RCC 7860 (cell line): ENCODE measurements around the gene MEGF11.

Experiments
- DNase-seq: peaks from one replicate; pipeline ENCODE4 v3.0.0-alpha.2; 2015; ENCODE audit warnings: low spot score
- FAIRE-seq: peaks from 2 replicates; lab custom pipeline; 2012; peaks lifted over from hg19 to GRCh38; lab: Jason Lieb, UNC

Gene MEGF11

DNA sequence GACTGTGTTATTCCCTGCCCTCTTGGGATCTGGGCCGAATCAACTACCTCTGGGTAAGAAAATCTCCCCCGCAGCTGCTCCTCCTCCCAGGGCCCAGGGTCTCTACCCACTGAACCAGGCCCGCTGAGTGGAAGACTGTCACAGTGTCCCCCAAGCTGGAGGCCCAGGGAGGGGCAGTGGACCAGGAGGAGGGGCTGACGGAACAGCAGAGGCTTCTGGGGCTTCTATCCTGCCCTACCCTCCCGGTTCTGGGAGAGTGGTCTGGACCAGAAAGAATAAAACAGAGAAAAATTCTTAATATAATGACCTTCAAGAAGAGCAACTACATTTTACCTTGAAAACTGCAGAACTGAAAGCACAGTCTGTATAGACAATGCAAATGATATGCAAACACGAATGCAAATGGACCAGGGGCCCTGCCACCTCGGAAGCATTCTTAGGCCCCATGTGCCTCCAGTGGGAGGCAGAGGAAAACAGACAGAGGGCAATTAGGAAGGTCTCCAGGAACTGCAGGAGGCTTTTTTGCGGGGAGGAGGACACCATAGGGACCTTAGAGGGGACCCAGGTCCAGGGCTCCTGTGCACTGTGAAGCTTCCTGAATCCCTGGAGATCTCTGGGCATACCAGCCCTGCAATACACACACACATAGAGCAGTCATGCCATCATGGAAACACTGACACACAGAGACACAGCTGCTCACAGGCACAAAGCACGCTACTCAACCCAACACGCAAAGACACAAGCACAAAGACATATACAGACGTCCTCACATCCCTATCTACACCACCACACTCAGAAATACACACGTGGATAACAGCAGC, 12.3 kb downstream of the MEGF11 start:
- FAIRE-seq, result no peak
- no peak for DNase-seq

DNA sequence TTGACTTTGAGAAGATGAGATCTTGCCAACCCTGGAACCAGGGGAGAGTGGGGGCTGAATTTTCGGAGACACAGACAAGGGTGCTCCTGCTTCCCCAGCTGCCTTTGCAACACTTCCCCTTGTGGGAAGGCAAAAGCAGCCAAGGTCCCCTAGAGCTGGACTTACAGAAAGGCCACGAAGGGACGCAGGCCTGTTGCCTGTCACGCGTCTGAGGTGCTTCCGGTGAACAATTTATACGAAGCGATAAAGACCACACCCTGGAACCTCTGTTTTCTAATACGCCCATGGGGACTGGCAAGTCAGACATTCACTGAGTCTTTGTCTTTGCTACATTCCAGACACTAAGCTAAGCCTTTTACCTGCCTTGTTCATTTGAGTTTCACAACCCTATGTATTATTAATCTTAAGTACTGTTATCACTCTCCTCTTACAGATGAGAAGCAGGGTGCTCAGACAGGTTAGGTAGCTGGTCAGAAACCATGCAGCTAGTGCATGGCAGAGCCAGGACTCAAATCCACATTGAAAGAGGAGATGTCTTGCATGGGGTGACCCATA, 13.2 kb downstream of the MEGF11 start:
- no peak for DNase-seq
- FAIRE-seq, result no peak

DNA sequence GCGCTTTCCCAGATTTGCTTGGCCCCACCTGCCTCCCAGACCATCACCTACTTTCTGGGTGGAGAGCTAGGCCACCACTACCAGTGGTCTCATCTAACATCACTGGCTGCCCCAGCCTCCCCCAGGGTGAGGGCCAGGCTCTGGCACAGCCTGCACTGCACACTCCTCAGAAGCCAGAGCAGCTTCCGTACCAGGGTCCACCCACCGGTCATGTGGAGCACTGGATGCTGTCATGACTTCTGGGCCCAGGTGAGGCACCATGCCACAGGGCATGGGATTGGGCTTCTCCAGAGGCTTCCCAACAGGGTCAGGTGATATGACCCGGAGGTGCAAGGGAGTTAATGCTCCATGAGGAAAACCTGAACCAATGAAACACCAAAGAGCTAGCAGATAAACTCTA, 14.0 kb downstream of the MEGF11 start:
- no peak for FAIRE-seq
- no peak for DNase-seq

DNA sequence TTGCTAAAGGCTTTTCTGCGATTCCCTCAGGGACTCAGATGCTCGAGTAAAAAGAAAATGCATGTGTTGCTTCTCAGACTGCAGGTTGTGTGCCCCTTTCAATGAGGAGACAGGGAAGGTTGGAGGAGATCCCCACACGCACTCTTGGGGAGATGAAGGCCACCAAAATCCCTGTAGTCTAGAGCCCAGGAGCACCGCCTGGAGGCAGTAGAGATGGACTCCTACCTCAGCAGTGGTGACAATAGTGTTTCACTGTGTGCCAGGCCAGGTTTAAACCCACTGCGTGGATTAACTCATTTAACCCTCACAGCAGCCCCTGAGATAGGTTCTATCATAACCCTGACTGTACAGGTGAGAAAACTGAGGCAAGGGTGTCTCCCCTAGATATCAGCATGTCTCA, 15.2 kb downstream of the MEGF11 start:
- FAIRE-seq (no peak), DNase-seq (no peak)

DNA sequence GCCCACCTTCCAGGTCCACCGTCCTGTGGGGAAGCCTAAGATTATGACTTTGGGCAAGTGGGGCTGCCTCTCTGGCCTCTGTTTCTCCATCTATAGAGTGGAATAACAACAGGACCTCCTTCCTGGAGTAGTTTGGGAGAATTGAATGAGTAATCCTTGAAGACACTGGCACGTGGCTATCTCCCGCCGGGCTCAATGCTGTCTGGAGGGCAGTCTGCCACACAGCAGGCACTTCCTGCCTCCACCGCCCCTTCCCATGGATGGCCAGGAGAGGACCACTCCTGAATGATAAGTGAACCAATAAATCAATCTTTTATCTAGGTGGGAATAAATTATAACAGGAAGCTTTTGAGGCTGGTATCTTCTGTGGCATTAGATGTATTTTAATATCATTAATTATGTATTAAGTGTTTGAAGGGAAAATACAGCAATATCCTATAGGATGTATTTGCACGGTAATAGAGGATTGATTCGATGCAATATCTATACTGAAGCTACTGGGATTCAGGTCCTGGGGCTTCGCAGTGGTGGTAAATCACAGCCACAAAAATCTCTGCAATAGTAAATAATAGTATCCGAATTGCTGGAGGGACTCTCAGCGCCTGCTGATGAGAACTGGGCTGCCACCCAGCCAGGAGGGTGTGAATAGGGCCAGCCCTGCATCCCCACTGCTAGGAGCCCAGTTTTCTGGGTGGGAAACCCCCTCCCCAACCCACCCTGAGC, 15.9 kb downstream of the MEGF11 start:
- FAIRE-seq, result no peak
- DNase-seq, result no peak

DNA sequence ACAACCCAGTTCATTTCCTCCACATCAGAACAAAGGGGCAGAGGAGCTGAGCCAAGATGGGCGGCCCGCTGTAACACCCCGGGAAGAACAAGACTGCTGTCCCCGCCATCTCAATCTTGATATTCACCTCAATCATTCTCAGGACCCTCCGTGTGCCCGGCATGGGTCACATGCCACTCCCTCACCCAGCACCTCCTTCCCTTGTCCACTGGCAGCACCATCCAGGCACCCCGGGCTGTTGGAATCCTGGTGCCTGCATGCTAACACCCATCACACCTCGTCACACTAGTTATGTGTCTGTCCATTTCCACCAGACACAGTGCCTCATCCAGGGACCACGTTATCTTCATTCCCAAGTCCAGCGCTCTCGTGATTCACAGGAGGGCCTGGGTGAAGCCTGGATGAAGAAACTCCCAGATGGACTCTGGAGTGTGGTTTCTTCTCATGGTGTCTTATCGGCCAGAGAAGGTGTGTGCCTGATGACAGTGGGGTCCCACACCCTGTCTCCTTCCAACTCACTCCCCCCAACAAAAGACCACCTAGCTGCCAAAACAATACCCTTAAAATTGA, 16.7 kb downstream of the MEGF11 start:
- FAIRE-seq (no peak), DNase-seq (no peak)

DNA sequence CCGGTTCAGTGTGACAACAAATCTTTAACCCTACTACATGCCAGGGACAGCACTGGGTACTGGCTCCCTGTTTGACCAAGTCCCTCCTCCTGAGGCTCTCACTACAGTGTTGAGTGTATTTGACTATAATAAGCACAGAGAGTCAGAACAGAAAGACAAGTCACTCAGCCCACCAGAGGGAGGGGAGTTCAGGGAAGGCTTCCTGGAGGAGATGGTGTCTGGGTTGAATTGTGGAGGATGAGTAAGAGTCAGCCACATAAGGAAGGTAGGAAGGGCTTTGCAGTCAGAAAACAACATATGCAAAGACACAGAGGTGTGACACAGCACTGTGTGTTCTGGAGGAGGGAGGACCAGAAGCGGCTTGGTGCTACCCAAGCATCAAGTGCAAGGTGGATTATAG, 17.7 kb downstream of the MEGF11 start:
- DNase-seq, result no peak
- no peak for FAIRE-seq

DNA sequence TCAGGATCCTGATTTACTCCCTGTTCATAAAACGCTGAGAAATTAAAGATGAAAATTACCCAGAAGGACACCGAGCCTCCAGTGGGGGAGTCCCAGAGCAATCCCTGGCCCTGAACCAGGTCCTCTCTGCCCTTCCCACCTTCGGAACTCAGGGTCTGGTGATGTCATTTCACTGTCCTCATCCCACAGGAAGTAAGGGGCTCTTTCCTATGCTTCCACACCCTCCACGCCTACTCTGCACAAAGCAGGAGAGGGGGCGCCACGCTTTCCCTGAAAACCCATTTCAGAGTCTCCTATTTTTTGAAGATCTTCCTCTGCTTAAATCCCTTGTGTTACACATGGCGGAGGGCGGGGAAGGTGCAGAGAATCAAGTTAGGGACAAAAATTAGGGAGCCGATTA, 18.8 kb downstream of the MEGF11 start:
- FAIRE-seq, result no peak
- no peak for DNase-seq

DNA sequence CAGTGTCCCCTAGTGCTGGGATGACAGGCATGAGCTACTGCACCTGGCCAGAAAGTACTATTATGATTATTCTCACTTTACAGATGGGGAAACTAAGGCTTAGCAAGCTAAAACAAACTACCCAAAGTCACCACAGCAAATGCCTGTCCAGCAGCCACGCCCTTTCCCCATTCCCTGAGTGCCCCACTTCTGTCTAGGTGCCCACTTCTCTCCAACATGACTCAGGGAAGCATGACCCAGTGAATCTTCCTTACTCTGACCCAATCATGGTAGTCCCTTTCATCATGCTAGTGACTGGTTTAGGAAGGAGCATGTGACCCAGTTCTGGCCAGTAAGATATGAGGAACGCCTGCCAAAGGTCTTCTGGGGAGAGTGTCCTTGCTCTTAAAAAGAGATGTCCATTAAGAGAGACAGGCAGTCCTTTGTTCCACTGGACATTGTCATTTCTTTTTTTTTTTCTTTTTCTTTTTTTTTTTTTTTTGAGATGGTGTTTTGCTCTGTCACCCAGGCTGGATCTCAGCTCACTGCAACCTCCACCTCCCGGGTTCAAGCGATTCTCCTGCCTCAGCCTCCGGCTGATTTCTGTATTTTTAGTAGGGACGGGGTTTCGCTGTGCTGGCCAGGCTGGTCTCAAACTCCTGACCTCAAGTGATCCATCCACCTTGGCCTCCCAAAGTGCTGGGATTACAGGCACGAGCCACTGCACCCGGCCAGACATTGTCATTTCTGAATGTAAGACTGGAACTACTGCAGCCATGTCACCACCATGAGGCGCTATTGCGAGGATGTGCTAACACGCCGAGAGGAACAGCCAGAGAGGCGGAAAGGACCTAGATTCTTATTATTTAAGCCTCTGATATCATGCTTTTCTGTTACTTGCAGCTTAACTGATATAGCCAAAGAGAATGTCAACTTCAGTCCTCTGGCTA, 19.8 kb downstream of the MEGF11 start:
- no peak for DNase-seq
- FAIRE-seq, result no peak

DNA sequence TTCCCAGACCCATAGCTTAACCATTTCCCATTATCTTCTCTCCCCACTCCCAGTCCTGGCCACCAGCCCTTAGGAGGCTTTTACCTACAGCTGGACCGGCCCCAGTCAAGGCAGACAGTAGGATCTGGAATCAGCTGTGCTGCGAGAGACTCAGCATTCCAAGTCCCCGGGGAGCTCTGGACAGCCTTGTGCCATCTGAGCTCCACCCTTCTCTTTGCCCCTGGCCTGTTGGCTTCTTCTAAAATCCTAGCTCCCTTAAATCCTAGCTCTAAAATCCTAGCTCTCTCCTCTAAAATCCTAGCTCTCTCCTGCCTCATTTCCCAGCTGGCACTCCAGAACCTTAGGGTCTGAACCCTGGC, 21.3 kb downstream of the MEGF11 start:
- no peak for DNase-seq
- no peak for FAIRE-seq

DNA sequence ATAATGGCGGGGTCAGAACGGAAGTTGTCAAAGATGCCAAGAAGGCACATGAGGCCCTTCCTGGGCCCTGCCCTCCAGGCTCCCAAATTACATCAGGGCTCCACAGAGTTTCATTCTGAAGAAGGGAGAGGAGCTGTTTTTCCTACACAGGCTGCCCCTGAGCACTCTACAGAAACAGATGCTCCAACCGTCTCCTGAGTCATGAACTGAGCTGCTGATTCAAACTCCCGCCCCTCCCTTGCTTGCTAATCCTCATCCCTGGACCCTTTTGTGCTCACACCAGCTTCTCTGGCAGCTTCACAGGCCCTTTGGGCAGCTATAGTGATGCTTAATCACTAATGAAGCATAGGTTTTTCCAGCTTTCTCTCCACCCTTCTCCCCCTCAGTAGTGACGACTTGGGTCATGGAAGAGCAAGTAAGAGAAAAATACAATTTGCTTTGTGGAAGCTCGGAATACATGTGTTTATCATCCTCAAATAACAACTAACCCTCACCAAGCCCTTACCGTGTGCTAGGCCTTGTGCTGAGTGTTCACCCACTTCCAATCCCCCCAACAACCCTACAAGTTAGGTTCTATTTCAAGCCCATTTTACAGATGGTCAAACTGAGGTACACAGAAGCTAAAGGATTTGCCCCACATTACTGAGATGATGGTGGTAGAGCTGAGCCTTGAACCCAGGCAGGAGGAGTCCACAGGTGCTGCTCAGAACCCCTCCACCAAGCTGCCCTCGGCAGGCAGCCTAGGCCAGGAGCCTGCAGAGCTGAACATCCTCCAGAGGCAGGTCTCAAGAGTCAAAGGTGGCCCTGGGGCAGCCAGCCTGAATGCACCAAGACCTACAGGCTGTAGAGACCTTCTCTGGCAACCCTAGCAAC, 21.9 kb downstream of the MEGF11 start:
- DNase-seq (no peak), FAIRE-seq (no peak)

DNA sequence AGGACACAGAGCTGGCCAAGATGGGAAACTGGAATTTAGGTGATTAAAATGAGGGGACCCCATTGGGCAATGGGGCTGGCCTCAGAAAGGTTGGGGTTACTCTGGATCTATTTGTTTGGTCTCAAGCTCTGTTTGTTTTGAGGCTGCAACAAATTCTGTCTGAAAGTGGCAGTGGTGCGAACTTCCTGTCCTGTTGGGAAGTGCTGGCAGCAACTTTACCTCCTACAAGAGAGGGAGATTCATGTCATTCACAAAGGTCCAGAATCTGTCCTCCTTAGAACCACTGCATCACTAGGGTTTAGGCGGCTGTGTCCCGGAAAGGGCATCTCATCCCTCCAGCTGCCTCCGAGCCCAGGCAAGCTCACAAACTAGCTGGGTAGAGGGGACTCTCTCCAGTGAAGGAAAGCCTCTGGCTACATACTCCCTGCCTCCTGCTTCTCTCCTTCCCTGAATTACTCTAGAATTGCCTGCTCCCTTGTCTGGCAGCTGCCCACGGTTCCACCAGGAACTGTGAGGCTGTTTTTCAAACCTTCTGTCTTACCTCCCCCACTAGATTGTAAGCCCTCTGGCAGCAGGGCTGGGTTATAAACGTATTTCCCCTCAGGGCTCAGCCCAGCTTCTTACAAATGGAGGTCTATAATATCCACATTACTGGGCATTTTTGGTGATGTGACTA, 23.6 kb downstream of the MEGF11 start:
- DNase-seq, result no peak
- FAIRE-seq, result no peak

DNA sequence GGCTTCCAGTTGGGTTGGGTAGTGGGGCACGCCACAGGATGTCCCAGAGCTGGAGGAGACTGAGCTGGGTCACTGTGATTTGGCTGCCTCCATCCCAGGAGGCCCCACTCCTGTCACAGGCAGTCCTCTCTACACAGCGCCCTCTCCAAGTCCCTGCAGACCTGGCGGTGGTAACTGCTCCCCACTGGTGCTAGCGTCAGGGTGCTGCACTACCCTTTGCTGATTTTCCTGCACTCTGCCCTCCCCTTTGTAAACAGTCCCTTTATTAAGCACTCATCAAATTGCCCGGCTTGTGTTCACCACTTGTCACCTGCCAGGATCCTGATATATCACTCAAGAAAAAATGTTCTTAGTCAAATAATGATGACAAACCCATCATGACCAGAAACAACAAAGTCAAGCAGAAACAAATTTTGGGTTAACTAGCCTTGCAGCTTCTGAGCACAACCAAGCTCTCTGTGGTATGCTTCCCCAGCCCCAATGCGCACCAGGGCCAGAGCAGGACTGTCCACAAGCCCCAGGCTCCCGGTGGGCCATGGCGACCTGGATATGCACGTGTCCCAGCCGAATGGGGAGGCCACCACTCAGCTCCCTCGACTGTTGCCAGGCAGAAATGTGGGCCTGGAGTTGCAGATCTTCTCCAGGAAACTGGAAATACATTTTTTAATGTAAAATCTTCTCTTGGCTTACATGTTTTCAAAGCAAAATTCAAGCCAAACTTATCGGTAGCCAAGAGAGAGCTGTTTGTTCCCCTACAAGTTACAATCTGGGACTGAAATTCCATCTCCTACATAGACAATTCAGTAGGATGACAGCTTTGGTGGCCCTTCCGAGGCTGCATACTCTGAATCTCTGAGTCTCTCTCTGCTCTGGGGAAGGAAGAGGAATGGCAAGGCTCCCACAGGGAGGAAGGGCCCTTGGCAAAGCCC, 24.5 kb downstream of the MEGF11 start:
- no peak for FAIRE-seq

DNA sequence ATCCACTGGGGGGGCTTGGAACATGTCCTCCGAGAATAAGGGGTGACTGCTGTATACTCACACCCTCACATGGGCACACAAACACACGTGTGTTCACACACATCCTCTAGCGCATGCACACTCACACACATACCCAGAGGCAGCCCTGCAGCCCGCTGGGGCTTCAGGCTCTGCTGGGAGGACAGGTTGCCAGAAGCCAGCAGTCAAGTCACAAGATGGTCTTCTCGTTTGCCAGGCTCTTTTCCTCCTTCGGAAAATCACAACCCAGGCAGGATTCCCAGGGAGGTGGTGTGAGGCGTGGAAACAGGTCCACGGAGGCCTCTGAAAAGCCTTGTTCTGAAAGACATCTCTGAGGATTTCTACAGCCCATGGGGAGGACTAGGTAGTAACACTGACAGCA, 26.8 kb downstream of the MEGF11 start:
- DNase-seq (no peak), FAIRE-seq (no peak)

More for the DNA sequence above, 24.5 kb downstream of the MEGF11 start:
- DNase-seq, result no peak

DNA sequence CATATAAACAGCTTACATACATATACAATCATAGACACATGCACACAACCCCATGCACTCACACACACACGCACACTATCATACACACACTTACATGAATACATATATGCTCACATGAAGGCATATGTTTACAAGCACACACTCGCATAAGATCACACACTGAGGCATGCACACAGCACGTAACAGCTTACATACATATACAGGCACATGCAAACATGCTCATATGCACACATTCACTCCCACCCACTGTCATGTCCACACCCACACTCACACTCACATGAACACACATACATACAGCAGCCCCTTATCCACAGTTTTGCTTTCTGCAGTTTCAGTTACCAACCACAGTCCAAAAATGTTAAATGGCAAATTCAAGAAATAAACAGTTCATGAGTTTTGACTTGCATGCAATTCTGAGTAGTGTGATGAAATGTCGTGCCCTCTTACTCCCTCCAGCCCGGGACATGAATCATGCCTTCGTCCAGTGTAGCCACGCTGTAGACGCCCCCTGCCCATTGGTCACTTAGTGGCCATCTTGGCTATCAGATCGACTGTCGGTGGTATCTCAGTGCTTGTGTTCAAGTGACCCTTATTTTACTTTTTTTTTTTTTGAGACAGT, 27.8 kb downstream of the MEGF11 start:
- FAIRE-seq (no peak), DNase-seq (no peak)

DNA sequence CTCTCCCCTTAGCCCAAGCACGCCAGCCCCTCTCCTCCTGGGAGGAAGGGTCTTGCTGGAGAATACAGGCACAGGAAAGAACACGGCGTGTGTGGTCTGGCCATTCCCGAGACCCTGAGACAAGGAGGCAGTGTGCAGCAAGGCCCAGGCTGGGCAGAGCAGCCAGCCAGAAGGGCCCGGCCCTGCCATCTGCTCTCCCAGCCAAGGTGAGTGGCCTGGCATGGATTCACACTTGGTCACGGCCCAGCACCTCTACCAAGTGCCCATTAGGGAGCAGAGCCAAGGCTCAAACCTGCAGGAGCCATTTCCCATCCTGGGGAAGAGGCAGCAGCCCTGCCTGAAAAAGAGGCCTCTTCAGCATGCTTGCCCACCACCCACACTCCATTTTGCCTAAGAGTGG, 28.6 kb downstream of the MEGF11 start:
- DNase-seq (no peak), FAIRE-seq (no peak)

DNA sequence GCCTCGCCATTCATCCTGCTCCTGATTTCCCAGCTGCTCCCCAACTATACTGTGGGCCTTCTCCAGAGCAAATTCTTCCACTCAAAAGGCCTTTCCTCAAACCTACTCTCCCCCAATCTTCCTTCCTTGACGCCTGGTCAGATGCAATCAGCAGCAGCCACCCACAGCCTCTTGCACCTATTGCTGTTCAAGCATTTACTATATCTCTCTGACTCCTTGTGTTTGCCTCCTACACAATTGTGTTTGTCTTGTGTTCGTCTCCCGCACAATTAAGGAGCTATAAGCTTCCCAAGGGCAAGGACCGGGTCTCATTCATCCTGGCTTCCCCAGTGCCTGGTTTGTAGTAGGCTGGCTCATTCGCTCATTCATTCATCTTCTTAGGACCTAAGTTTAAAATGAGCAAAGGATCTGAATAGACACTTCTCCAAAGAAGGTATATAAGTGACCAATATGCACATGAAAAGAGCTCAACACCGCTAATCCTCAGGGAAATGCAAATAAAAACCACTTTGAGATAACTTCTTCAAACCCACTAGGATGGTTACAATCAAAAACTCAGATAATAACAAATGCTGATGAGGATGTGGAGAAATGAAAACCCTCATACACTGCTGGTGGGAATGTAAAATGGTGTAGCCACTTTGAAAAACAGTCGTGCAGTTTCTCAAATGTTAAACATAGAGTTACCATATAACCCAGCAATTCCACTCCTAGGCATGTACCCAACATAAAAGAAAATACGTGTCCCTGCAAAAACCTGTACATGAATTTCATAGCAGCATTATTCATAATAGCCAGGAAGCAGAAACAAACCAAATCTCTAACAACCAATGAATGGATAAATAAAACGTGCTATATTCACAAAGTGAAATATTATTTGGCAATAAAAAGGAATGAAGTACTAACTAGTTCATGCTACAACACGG, 31.0 kb downstream of the MEGF11 start:
- FAIRE-seq (no peak), DNase-seq (no peak)
